Activated naive CD8-positive, alpha-beta T cell (primary cell): Measurements from ENCODE around the gene RBFOX1.

Experiments
- H3K27ac Mint-ChIP-seq: one replicate; pipeline ENCODE4 v1.8.0; 2021; ENCODE audit warnings: mixed read lengths
- H3K27me3 Mint-ChIP-seq: one replicate; pipeline ENCODE4 v1.8.0; 2021; ENCODE audit warnings: mixed read lengths
- H3K36me3 Mint-ChIP-seq: one replicate; pipeline ENCODE4 v1.8.0; 2021; ENCODE audit warnings: mixed read lengths
- H3K4me1 Mint-ChIP-seq: one replicate; pipeline ENCODE4 v1.8.0; 2021; ENCODE audit warnings: low read depth, mixed read lengths
- H3K4me3 Mint-ChIP-seq: one replicate; pipeline ENCODE4 v1.8.0; 2021; ENCODE audit warnings: mild to moderate bottlenecking, mixed read lengths
- H3K9me3 Mint-ChIP-seq: one replicate; pipeline ENCODE4 v1.8.0; 2021; ENCODE audit warnings: low read depth, mixed read lengths

RBFOX1 gene

DNA sequence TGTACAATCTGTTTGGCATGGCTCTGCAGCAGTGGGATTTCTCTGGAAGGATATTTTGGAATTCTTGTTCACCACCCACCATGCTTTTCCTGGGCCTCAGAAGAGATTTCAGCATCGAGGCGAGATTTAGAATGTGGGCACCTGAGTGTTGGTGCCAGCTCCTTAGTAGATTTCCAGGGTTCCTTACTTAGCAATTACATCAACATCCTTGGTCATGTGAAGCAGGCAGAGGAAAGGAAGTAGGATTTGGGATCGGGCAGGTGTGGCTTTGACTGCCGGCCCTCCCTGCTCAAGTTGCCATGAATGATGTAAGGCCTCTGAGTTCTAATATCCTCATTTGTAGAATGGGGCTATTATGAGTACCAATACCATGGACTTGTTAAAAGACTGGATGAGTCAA is 13.1 kb upstream of the RBFOX1 start:
- H3K4me1 Mint-ChIP-seq, result no peaks in the 10 kb centered on the region
- H3K9me3 Mint-ChIP-seq, result peaks cover 10% of the 10 kb centered on the region
- peaks cover under 1% of the 10 kb centered on the region for H3K27me3 Mint-ChIP-seq
- H3K36me3 Mint-ChIP-seq, result no peaks in the 10 kb centered on the region
- no peak overlapping the region for H3K27ac Mint-ChIP-seq
- no peak overlapping the region for H3K4me3 Mint-ChIP-seq

DNA sequence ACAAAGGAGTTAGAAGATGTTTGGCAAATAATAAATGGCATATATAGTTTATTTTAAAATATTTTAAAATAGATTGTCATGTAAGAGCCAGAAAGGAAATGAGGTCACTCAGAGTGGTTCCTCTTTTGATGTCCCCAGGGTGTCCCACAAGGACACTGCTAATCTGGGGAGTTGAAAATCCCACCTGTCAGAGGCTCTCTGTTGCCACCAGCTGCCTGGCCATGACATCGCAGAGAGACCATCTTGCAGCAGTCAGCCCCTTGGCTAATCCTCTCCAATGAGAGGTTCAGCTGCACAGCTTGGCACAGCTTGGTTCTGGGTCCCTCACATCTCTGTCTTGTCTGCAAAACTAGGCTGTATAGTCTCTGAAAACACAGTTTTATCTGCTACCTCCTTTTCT is 11.0 kb upstream of the RBFOX1 start:
- Mint-ChIP-seq H3K27me3 (no peaks in the 10 kb centered on the region), H3K4me1 (no peaks in the 10 kb centered on the region), H3K4me3 (no peak overlapping the region), H3K9me3 (peaks cover 10% of the 10 kb centered on the region), H3K27ac (no peak overlapping the region), H3K36me3 (no peaks in the 10 kb centered on the region)

DNA sequence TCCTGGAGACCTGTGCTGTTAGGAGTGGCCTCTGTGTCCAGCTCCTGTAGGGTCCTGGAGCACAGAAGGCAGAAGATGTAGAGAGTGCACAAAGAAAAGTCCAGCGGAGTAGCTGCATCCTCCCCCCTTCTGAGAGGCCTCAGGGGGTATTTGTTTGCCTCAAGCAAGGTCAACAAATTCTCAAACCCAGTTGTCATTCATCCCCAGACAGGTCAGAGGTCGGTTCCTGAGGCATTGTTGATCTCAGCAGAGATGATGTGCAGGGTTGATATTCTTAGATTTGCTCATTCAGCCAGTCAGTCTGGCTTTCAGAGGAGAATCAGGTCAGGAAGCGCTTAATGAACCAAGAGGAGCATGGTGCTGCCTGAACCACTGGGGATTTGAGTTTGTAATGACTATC is 8.3 kb upstream of the RBFOX1 start:
- H3K27ac Mint-ChIP-seq, result no peak overlapping the region
- peaks cover 10% of the 10 kb centered on the region for H3K9me3 Mint-ChIP-seq
- no peaks in the 10 kb centered on the region for H3K4me1 Mint-ChIP-seq
- H3K36me3 Mint-ChIP-seq, result no peaks in the 10 kb centered on the region
- no peaks in the 10 kb centered on the region for H3K27me3 Mint-ChIP-seq
- H3K4me3 Mint-ChIP-seq, result no peak overlapping the region

DNA sequence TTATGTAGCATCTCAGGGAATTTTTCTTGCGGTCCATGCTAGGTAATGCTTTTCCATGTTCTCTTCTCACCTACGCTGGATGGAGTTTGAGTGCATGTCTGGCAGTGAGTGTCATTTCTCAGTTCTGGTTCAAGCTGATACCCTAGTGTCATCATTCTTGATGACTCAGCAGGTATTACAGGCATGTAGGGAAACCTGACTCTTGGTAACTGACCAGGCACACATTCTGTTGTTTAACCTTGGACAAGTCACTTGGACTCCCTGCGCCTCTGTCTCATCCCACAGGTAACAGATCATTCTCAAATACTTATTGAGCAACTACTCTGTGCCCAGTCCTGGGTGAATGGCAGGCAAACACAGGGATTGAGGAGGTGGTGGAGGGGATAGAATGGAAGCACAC is 6.8 kb upstream of the RBFOX1 start:
- Mint-ChIP-seq H3K9me3 (peaks cover 8% of the 10 kb centered on the region), H3K4me1 (no peaks in the 10 kb centered on the region), H3K27me3 (no peaks in the 10 kb centered on the region), H3K4me3 (no peak overlapping the region), H3K36me3 (no peaks in the 10 kb centered on the region), H3K27ac (no peak overlapping the region)

DNA sequence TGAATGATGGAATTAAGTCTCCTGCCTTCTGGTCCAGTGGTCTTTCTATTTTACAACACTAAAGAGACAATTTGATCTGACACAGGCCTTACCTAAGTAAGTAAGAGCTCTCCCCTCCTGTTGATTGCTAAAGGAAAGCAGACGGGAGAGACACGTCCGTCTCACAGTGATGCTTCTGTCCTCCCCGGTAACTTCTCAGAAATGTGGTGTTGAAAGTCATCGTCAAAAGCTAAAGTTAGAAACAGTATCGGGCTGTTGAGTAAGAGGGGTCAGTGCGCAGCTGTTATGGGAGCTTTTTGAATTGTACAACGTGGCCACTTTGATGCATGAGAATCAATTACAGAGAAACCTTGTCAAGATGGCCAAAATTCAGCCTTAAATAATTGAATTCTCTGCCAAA is 1.9 kb upstream of the RBFOX1 start:
- H3K27me3 Mint-ChIP-seq, result no peaks in the 10 kb centered on the region
- no peaks in the 10 kb centered on the region for H3K36me3 Mint-ChIP-seq
- no peak overlapping the region for H3K4me3 Mint-ChIP-seq
- no peak overlapping the region for H3K27ac Mint-ChIP-seq
- H3K9me3 Mint-ChIP-seq, result peaks cover 5% of the 10 kb centered on the region
- no peaks in the 10 kb centered on the region for H3K4me1 Mint-ChIP-seq

DNA sequence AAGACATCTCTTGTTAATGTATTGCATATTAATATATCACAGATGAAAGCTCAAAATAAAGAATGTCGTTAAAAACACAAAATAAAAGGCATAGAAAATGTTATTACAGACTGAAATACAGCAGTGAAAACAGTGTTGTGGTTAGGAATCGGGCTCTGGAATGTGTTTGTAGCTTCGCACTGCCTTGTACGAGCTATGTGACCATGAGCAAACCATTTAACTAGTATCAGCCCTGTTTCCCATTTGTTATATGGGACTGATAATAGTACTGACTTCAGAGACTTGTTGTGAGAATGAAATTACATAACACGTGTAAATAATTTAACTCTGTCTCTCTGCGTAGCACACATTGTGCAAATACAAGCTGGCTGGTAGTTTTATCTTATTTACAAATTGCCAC is 648 bp upstream of the RBFOX1 start:
- Mint-ChIP-seq H3K36me3 (no peaks in the 10 kb centered on the region), H3K4me3 (no peak overlapping the region), H3K27me3 (no peaks in the 10 kb centered on the region)

DNA sequence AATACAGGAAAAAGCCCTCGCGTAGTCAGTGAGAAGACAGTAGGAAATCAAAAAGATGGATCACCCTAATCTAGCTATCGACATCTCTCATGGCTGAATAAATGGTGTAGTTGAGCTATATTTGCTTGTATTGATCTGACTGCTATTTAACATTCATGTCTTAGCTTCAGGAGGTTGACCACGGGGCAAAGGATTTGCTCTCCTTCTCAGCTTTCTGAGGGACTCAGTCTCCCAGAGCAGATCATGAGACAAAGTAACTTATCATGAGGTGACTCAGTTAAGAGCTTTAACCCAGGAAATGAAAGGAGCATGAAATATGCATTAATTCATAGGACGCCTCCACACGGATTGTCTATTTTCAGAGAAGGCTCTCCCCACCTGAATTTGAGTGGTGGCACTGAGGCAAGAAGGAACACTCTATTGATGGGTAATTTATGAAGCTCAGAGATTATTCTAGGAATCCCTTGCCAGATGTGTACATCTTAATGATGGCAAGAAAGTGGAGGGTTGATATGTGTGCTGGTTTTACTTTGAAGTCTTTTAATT is 608 bp downstream of the RBFOX1 start:
- Mint-ChIP-seq H3K36me3 (no peaks in the 10 kb centered on the region), H3K4me1 (no peaks in the 10 kb centered on the region), H3K4me3 (no peak overlapping the region), H3K27ac (no peak overlapping the region), H3K9me3 (no peaks in the 10 kb centered on the region), H3K27me3 (no peaks in the 10 kb centered on the region)

More for the DNA sequence above, 648 bp upstream of the RBFOX1 start:
- Mint-ChIP-seq H3K9me3 (peaks cover 3% of the 10 kb centered on the region), H3K27ac (no peak overlapping the region), H3K4me1 (no peaks in the 10 kb centered on the region)

DNA sequence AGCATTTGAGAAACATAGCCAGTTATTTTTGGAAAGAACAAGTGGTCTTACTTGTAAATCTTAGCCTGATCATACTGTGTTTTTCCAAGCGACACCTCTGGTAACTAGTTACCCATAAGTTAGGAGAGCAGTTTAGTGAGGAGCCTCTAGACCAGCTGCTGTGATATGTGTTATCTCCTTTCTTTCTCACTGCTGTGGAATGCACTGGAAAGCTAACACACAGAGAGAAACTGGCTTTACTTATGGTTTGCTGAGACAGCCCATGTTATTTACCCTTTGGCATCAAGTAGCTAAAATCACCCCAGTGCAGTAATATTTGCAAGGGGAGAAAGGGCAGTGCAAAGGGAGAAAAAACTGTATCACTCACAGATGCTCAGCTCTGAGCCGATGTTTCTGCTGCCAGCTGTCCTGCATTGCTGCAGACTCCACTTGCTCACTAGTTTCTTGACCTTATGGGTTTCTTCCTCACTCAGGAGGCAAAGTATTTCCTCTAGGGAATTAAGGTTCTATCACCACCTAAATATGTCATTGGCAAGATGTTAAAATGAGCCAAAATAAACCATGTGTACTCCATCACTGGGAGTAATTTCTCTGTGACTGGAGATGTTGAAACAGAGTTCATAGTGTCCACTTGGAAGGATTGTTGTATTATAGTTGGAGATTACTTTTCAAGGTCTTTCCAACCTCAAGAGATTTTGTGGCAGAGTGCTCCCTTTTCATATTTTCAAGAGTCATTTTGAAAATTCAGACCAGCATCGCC is 2.3 kb downstream of the RBFOX1 start:
- Mint-ChIP-seq H3K27me3 (no peaks in the 10 kb centered on the region), H3K36me3 (no peaks in the 10 kb centered on the region), H3K9me3 (no peaks in the 10 kb centered on the region)

DNA sequence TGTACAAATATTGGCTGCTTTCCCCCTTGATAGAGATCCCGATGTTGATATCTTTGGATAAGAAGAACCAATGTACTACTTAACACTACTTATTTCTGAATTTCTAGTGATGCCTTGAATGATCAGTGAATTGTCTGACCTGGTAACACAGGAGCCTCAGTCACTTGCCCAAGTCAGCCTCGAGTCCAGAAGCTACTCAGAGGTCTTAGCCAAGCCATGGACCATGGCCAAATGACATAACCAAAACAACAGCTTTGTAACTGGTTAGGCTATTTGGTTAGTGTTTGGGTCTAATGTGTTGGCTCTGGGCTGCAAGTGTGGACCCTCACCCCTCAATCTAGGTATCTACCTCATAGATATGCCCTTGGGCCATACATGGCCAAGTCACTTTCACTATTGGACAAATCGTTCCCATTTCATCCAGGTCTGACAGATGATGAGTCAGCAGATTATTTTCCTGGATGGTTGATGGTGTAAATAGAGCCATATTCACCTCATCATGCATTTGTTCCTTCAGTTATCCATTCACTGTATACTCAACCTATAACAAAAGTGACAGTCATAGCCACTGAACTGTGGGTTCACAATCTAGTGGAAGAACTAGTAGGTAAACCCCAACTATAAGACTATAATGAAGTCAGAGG is 3.5 kb downstream of the RBFOX1 start:
- Mint-ChIP-seq H3K27ac (no peak overlapping the region), H3K9me3 (no peaks in the 10 kb centered on the region), H3K27me3 (no peaks in the 10 kb centered on the region), H3K4me1 (no peaks in the 10 kb centered on the region), H3K36me3 (no peaks in the 10 kb centered on the region), H3K4me3 (no peak overlapping the region)

More for the DNA sequence above, 2.3 kb downstream of the RBFOX1 start:
- no peak overlapping the region for H3K27ac Mint-ChIP-seq
- no peaks in the 10 kb centered on the region for H3K4me1 Mint-ChIP-seq
- no peak overlapping the region for H3K4me3 Mint-ChIP-seq

DNA sequence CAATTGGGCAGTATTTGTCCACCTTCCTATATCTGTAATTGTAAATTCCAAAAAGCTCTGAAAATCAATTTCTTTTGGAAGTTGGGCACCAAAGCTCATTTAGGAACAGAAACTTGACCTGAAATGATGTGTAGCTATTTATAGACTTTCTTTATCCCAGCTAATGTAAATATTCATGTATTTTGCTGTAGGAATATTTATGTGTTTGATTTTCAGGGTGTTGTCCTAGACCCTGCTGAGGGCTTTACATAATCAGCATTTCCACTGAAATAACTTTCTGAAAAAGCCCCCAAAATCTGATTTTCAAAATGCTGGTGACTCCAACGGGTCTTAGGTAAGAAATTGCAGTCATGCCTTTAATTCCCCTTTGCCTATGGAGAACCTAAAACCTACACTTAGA is 4.1 kb downstream of the RBFOX1 start:
- Mint-ChIP-seq H3K4me3 (no peak overlapping the region), H3K4me1 (no peaks in the 10 kb centered on the region), H3K9me3 (no peaks in the 10 kb centered on the region), H3K27me3 (no peaks in the 10 kb centered on the region), H3K27ac (no peak overlapping the region), H3K36me3 (no peaks in the 10 kb centered on the region)

DNA sequence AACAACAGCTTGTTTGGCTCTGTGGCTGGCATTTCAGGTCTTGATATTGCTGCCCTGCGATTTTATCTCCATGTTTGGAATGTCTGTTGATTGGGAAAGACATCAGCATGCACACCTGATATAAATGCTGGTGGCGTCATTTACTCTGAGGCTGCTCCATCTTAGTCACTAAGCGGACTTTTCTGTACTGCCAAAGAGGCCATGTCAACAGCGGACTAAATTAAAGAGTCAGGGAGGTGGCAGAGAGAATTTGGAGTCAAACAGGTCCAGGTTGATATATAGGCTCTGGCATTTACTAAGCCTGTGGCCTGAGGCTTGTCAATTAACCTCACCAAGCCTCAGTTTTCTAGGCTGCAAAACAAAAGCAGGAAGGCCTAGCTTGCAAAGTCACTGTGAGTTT is 6.2 kb downstream of the RBFOX1 start:
- H3K27ac Mint-ChIP-seq, result no peak overlapping the region
- H3K36me3 Mint-ChIP-seq, result no peaks in the 10 kb centered on the region
- no peak overlapping the region for H3K4me3 Mint-ChIP-seq
- H3K9me3 Mint-ChIP-seq, result peaks cover 11% of the 10 kb centered on the region
- H3K4me1 Mint-ChIP-seq, result no peaks in the 10 kb centered on the region
- H3K27me3 Mint-ChIP-seq, result no peaks in the 10 kb centered on the region

DNA sequence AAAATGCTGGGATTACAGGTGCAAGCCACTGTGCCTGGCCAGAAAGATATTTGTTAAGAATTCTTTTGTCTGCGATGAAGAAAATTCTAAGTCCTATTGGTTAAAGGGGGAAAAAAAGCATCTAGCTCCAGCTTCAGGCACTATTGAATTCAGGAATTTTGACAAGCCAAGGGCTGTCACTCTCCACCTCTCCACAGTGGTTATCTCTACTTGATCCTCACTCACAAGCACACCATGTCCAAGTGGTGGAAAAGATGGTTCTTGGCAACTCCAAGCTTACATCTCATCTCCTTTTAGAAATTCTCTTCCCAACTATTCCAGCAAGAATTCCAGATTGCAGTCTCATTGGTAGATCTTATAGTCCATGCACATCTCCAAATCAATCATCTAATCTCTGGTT is 7.1 kb downstream of the RBFOX1 start:
- Mint-ChIP-seq H3K4me1 (no peaks in the 10 kb centered on the region), H3K27ac (no peak overlapping the region), H3K36me3 (no peaks in the 10 kb centered on the region), H3K9me3 (peaks cover 11% of the 10 kb centered on the region), H3K27me3 (no peaks in the 10 kb centered on the region), H3K4me3 (no peak overlapping the region)

DNA sequence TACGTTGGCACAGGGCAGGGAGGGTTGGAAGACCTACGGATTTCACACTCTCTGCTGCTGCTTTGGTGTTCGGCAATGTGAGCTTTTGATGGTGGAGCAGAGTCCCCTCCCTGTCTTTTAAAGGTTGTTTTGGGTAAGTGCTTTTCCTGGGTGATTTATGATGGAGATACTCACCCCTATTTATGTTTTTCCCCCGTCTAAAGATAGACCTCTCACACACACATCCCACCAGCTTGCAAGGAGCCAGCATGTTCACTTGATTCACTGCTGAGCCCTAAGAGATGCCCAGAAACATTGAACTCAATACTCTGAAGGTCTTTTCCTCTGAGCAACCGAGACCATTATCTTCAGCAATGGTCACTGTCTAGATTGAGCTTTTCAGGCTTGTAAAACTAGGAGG is 8.3 kb downstream of the RBFOX1 start:
- Mint-ChIP-seq H3K27me3 (no peaks in the 10 kb centered on the region), H3K9me3 (peaks cover 11% of the 10 kb centered on the region), H3K4me1 (no peaks in the 10 kb centered on the region), H3K36me3 (no peaks in the 10 kb centered on the region), H3K4me3 (no peak overlapping the region), H3K27ac (no peak overlapping the region)

DNA sequence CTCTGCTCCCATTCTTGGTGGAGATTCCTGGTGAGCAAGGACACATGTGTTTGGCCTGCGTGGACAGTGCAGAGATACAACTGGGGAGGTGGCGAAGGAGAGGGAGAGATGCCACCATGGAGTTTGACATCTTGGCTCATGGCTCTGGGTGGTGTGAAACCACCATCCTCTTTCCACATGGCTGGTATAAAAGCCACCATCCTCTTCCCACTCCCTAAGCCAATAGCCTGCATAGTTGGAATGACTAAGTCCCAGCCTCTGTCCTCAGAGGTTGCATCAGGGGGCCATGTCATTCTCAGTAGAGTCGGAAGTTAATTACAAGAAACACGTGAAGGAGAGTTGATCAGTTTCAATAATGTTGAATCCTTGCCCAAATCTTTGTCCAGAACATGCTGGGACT is 10.0 kb downstream of the RBFOX1 start:
- no peaks in the 10 kb centered on the region for H3K4me1 Mint-ChIP-seq
- H3K36me3 Mint-ChIP-seq, result no peaks in the 10 kb centered on the region
- H3K27me3 Mint-ChIP-seq, result no peaks in the 10 kb centered on the region
- H3K4me3 Mint-ChIP-seq, result no peak overlapping the region
- H3K27ac Mint-ChIP-seq, result no peak overlapping the region
- H3K9me3 Mint-ChIP-seq, result peaks cover 11% of the 10 kb centered on the region

DNA sequence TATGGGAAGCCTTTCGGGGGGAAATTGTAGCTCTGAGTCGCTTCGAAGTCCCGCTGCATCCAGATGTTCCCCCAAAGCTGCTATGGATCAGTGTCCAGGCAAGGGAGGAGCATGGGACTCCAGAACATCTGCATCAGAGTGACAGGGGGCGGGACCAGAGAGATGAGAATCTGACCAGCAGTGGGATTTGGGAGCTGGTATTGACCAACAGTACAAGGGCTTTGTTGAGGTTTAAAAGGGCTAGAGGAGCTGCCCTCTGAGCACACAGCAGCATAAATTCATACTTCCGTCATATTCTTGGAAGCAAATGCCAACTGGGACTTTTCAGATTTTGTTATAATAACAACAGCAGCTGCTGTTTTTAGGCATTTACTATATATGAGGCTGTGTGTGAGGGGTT is 10.6 kb downstream of the RBFOX1 start:
- Mint-ChIP-seq H3K27me3 (no peaks in the 10 kb centered on the region), H3K36me3 (no peaks in the 10 kb centered on the region), H3K4me1 (no peaks in the 10 kb centered on the region), H3K9me3 (peaks cover 11% of the 10 kb centered on the region), H3K4me3 (no peak overlapping the region), H3K27ac (no peak overlapping the region)
